NOMO-1 treated with DMSO at 0.1 percent for 48 hours (cell line): Measurements from ENCODE around the gene DNAJC27.

Experiments
- DNase-seq: peaks from one replicate; lab custom pipeline; 2025; ENCODE audit not compliant: unreplicated experiment; lab: John Stamatoyannopoulos, UW

The DNAJC27 gene

DNA sequence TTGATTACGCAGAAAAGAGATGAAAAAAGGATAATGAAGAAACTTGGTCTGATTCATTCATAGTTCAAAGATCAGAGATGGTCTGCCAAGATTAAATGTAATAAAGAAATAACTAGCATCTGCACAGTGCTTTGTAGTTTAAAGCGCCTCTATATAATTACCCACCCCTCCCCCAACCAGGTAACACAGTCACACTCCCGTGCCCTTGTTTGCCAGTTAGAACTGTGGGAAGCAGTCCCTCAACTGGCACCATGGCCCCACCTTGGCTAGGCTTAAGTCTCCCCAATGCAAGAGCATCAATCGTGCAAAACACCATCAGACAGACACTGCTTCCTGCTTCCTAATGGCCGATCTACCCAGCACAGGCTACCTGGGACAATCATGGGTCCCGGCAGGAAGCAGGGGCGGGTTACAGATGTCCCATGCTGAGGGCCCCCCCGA, 63.3 kb downstream of the DNAJC27 start:
- DNase-seq: no peak

DNA sequence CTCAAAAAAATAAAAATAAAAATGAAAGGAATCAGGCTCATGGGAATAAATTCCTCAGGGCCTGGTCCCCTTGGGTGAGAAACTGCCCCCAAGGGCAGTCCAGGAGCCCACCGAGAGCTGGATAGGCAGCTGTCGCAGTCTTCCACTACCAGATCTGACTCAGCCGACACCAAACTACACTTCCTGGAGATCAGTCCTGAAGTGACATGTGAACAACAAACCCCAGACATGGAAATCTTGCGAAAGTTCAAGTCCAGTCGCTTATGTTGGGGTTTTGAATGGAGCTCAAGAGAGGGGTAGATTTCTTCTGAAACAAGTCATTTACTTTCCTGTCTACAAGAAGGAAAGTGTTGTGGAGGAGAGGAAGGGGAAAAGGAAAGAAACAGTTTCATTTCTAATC, 64.6 kb downstream of the DNAJC27 start:
- DNase-seq: no peak

DNA sequence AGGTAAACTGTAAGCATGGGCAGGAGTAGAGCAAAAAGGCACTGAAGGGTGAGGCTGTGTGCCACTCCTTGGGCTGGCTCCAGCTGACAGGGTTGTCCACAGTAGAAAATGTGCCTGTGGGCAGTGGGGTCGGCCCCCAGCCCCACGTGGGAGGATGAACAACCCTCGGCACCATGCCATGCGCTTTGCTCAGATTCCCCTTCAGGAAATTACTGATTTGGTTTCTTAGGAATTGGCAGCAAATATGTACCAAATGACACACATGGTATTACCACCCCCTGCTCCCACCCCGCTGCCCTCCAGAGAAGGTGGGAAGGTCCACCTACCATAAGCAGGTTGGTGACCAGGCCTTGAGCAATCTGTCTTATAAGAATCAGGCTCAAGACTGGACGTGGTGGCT, 65.3 kb downstream of the DNAJC27 start:
- no peak for DNase-seq

DNA sequence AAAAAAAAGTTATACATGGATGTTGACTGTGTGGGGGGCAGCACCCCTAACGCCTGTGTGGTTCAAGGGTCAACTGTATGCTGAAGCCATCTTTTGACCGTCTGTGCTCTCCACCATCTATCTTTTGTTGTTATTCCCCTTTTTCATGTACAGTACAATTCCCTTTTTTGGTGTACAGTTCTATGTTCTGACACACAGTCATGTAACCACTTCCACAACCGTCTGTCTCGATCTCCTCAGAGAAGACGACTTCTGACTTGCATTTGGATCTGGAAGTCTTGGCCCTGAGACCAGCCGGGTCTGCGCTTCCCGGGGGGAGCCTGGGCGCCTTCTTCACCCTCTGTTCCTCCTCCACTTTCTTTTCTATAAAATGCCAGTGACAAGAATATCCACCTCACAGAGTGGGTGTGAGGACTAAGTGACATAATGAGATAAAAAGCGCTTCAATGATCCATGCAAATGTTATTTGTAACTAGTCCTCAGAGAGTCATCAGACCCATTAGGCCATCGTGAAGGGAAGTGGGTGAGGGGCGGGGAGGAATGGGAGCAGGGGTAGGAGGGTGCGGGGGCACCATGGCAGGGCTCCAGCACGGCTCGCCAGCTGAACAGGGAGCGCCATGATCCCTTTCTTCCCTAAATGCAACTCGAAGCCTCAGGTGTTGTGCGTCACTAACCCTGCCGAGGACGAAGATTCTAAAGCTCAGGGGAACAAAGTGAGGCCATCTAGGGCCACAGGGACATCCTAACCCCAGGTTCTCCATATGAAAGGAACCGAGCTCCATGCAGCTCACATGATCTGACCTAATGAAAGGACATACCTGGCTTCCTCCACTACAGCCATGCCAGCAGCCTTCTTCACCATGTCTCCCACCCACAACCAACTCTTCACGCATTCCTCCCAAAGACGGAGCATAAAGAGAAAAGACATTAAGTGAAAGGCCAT, 68.3 kb downstream of the DNAJC27 start:
- no peak for DNase-seq

DNA sequence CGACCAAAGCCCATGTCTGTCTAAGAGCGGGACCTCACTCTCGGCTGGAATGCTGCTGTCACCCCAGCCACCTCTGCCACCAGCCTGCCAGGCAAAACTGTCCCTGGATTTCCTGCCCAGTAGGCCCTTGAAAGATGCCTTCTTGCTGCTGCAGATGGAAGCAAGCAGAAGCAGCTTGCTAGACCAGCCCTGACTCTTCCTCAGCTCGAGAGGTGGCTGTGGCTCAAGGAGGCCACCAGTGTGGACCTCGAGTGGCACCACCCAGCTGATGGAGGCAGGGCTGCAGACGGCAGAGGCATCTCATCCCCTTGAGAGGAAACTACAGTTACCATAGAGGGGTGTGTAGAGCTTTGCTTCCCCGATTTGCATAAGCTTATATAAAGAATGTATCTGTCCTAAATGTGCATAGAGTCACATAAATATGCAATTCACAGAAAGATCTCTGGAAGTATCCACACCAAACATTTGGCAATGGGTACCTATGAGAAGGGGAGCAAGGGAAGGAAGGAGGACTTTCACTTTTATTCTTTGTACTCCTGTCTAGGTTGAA, 72.3 kb downstream of the DNAJC27 start:
- DNase-seq: no peak

DNA sequence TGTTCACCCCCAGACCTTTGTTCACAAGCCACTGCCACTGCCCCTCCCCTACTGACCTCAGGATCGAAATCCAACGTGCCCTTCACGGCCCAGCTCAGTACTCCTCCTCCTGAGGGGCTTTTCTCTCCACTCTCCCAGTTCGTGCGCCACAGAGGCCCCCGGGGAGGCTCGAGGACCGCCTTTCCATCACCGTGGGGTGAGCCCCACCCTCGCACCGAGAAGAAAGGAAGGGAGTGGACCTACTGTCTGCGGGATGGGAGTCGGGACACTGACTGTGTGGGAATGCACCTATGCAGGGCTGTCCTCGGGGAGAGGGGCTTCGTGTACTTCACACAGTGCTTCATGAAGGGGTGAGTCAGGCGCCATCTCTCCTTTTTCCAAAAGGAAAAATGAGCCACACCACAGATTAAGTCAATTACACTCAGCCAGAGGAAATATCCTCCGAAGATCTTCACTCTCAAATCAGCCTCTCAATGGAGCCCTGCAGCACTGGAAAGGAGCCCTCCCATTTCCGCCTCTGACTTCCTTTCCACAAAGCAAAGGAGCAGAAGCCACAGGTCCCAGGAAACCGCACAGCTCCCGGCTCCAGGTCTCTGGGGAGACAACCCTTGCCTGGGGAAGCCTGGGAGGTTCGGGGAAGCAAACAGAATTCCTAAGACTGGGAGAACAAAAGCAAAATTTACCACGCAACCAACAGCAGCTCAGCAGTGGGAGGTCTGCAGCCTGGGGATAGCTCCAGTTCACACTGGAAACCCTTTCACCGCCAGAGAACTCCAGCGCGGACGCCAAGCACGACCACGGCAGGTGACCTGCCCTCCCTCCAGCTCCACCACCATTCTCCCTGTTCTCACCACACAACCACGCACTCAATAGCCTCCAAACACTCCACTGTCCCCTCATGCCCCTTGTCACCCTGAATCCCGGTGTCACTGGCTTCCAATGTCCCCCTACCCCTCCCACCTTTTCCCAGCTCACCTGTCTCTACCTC, 73.3 kb downstream of the DNAJC27 start:
- DNase-seq: no peak

DNA sequence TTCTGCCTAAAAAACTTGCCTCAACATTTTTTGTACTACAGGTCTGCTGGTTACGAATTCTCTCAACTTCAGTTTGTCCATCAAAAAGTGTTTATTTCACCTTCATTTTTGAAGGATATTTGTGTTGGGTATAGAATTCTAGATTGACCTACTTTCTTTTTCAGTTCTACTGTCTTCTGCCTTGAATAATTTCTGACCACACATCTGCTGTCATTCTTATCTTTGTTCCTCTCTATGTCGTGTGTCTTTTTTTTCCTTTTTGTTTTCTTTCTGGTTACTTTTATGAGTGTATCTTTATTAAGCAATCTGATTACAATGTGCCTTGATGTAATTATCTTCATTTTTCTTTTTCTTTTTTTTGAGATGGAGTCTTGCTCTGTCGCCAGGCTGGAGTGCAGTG, 77.0 kb downstream of the DNAJC27 start:
- no peak for DNase-seq

DNA sequence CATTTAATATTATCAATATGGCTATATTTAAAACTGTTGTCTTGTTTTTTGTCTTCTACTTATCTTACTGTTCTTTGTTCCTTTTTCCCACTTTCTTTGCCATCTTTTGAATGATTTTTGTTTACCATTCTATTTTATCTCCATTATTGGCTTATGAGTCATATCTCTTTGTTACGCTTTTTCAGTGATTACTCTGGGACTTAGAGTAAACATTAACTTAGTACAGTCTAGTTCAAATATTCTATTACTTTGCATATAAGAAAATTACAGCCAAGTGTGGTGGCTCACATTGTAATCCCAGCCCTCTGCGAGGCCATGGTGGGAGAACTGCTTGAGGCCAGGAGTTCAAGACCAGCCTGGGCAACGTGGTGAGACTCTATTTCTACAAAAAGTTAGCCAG, 77.8 kb downstream of the DNAJC27 start:
- no peak for DNase-seq
